ENCODE measurements around the gene IL19.

Gene IL19

GRCh38 chr1:206771338-206771692, 742 bp downstream of the IL19 start (continued):
- TF ChIP-seq BCL11A (tag by site-specific recombination; IDR thresholded peaks at IDR 0.05; ENCODE audit: low read depth) (no peak), ZNF146 (tag by site-specific recombination; IDR thresholded peaks at IDR 0.05) (no peak)

- Histone ChIP-seq H3K4me3 (ENCODE audit: low read depth, low read length) (no peak within 1 kb of the TSS), H3K27ac (ENCODE audit: extremely low read depth, low read depth, low read length) (no peak within 1 kb of the TSS), H3K36me3 (ENCODE audit: control insufficient read depth in 2 of 2, insufficient read depth in 1 of 2, low read length in 2 of 2) (no peaks in the 10 kb centered on the region), H3K4me1 (ENCODE audit: control insufficient read depth, insufficient read depth, low read length) (no peaks in the 10 kb centered on the region), H3K9me3 (ENCODE audit: control insufficient read depth, insufficient read depth, low read depth, low read length) (no peaks in the 10 kb centered on the region)
- POLR2A ChIA-PET, result interaction anchor here (0.5 kb wide), 1 partner anchor 108 kb away, joined by 3 read pairs; no protein-coding TSS in a partner anchor
- CTCF ChIA-PET, result interaction anchor here (0.6 to 1.2 kb wide), 3 partner anchors 14 to 189 kb away, joined by 3 read pairs; no protein-coding TSS in a partner anchor
- TF ChIP-seq ZFHX2 (tag by site-specific recombination; conservative IDR thresholded peaks at IDR 0.05) (no peak), ZNF174 (tag by site-specific recombination; IDR thresholded peaks at IDR 0.05) (no peak), ZNF664 (tag by site-specific recombination; IDR thresholded peaks at IDR 0.05) (no peak), ZNF214 (tag by site-specific recombination; IDR thresholded peaks at IDR 0.05; ENCODE audit: borderline replicate concordance) (no peak), ZNF670 (tag by site-specific recombination; IDR thresholded peaks at IDR 0.05; ENCODE audit: low read depth) (no peak), KLF9 (tag by site-specific recombination; IDR thresholded peaks at IDR 0.05; ENCODE audit: low read depth) (no peak), SCRT1 (tag by site-specific recombination; IDR thresholded peaks at IDR 0.05; ENCODE audit: borderline replicate concordance) (no peak), ZNF792 (tag by site-specific recombination; IDR thresholded peaks at IDR 0.05) (no peak), ZNF747 (tag by site-specific recombination; IDR thresholded peaks at IDR 0.05) (no peak), ZNF138 (tag by site-specific recombination; IDR thresholded peaks at IDR 0.05; ENCODE audit: borderline replicate concordance) (no peak), ZNF18 (tag by site-specific recombination; IDR thresholded peaks at IDR 0.05) (no peak), ZNF184 (tag by site-specific recombination; IDR thresholded peaks at IDR 0.05) (no peak), ZNF585B (tag by site-specific recombination; IDR thresholded peaks at IDR 0.05) (no peak), ZNF416 (tag by site-specific recombination; IDR thresholded peaks at IDR 0.05) (no peak)
- TF ChIP-seq, protein P1, sequence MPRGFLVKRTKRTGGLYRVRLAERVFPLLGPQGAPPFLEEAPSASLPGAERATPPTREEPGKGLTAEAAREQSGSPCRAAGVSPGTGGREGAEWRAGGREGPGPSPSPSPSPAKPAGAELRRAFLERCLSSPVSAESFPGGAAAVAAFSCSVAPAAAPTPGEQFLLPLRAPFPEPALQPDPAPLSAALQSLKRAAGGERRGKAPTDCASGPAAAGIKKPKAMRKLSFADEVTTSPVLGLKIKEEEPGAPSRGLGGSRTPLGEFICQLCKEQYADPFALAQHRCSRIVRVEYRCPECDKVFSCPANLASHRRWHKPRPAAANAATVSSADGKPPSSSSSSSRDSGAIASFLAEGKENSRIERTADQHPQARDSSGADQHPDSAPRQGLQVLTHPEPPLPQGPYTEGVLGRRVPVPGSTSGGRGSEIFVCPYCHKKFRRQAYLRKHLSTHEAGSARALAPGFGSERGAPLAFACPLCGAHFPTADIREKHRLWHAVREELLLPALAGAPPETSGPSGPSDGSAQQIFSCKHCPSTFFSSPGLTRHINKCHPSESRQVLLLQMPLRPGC (tag by site-specific recombination; IDR thresholded peaks at IDR 0.05), result no peak
- TF ChIP-seq, protein P2, sequence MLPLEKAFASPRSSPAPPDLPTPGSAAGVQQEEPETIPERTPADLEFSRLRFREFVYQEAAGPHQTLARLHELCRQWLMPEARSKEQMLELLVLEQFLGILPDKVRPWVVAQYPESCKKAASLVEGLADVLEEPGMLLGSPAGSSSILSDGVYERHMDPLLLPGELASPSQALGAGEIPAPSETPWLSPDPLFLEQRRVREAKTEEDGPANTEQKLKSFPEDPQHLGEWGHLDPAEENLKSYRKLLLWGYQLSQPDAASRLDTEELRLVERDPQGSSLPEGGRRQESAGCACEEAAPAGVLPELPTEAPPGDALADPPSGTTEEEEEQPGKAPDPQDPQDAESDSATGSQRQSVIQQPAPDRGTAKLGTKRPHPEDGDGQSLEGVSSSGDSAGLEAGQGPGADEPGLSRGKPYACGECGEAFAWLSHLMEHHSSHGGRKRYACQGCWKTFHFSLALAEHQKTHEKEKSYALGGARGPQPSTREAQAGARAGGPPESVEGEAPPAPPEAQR (tag by site-specific recombination; IDR thresholded peaks at IDR 0.05), result no peak
Observed at GRCh38 chr1:206772243-206772937, 1.8 kb downstream of the IL19 start, which contains the start of gene IL10. TSS of gene IL10 (minus strand) at chr1:206772494. CDS start at chr1:206772435, 59 bp downstream.

GRCh38 chr1:206774093-206774492, 3.5 kb downstream of the IL19 start:
- no peak overlapping the region for H3K4me3 ChIP-seq (ENCODE audit: low read depth, low read length)
- no peak overlapping the region for H3K27ac ChIP-seq (ENCODE audit: extremely low read depth, low read depth, low read length)
- no peaks in the 10 kb centered on the region for H3K36me3 ChIP-seq (ENCODE audit: control insufficient read depth in 2 of 2, insufficient read depth in 1 of 2, low read length in 2 of 2)
- no peaks in the 10 kb centered on the region for H3K9me3 ChIP-seq (ENCODE audit: control insufficient read depth, insufficient read depth, low read depth, low read length)
- H3K4me1 ChIP-seq (ENCODE audit: control insufficient read depth, insufficient read depth, low read length), result no peaks in the 10 kb centered on the region
- POLR2A ChIA-PET, result no interaction called here
- CTCF ChIA-PET, result interaction anchor here (0.6 to 1.0 kb wide), 2 partner anchors 29 to 295 kb away, joined by 3 read pairs; no protein-coding TSS in a partner anchor
- TF ChIP-seq ZBTB11 (tag by site-specific recombination; conservative IDR thresholded peaks at IDR 0.05; ENCODE audit: low read depth) (no peak), ZNF404 (tag by site-specific recombination; IDR thresholded peaks at IDR 0.05) (no peak), CTCF (tag by site-specific recombination; IDR thresholded peaks at IDR 0.05) (no peak), ZSCAN16 (tag by site-specific recombination; IDR thresholded peaks at IDR 0.05) (no peak), ZFP3 (tag by site-specific recombination; IDR thresholded peaks at IDR 0.05; ENCODE audit: low read depth) (no peak), ZNF677 (tag by site-specific recombination; IDR thresholded peaks at IDR 0.05) (no peak)
